HepG2 (cell line): Measurements from ENCODE around the gene EHD1. TPM values are rescaled to one million over a fixed set of nuclear protein-coding genes. Genes with fewer than 3 reads are reported as not detected.
A peak's percentile ranks its signal among the peaks of the same experiment; 100 is the strongest.

Experiments used
- CREB1 ChIP-seq, 2 experiments: fragments of 450-650 bp in 1 of 2; IDR thresholded peaks; 2 replicates each; pipeline ENCODE4 v1.6.1; 2016 to 2017; ENCODE audit warnings: control low read depth in 1 of 2, mild to moderate bottlenecking in 1 of 2, missing compliant biosample characterization in 1 of 2, missing genetic modification characterization in 1 of 2
- CREB3 ChIP-seq: sonication (generic); formaldehyde crosslinking; IDR thresholded peaks from 2 replicates; pipeline ENCODE4 v1.5.0; 2020; ENCODE audit warnings: missing genetic modification reagents
- ELK4 ChIP-seq: sonication (generic); formaldehyde crosslinking; IDR thresholded peaks from 2 replicates; pipeline ENCODE4 v1.9.0; 2021; ENCODE audit warnings: missing genetic modification reagents, borderline replicate concordance
- ERF ChIP-seq: IDR thresholded peaks from 2 replicates; pipeline ENCODE4 v1.6.1; 2018; ENCODE audit warnings: missing biosample characterization, missing genetic modification reagents
- MEIS1 ChIP-seq: sonication (generic); formaldehyde crosslinking; IDR thresholded peaks from 2 replicates; pipeline ENCODE4 v1.9.0; 2021; ENCODE audit warnings: mild to moderate bottlenecking, missing genetic modification reagents, moderate library complexity, borderline replicate concordance
- NFIC ChIP-seq: IDR thresholded peaks from 2 replicates; pipeline ENCODE4 v1.6.1; 2012; ENCODE audit warnings: mild to moderate bottlenecking, low read length, inconsistent platforms
- PREB ChIP-seq: sonication (generic); formaldehyde crosslinking; IDR thresholded peaks from 2 replicates; pipeline ENCODE4 v1.4.0; 2020; ENCODE audit warnings: missing genetic modification reagents
- TAF1 ChIP-seq: sonication (generic); formaldehyde crosslinking; IDR thresholded peaks from 2 replicates; pipeline ENCODE4 v1.4.0; 2020; ENCODE audit warnings: missing genetic modification reagents
- TEAD2 ChIP-seq: sonication (generic); formaldehyde crosslinking; IDR thresholded peaks from 2 replicates; pipeline ENCODE4 v1.9.0; 2021; ENCODE audit warnings: missing genetic modification reagents
- ZBTB14 ChIP-seq: sonication (generic); formaldehyde crosslinking; IDR thresholded peaks from 2 replicates; pipeline ENCODE4 v1.4.0; 2020; ENCODE audit warnings: missing genetic modification reagents
- ZBTB39 ChIP-seq: sonication (generic); formaldehyde crosslinking; IDR thresholded peaks from 2 replicates; pipeline ENCODE4 v1.5.0; 2020; ENCODE audit warnings: missing genetic modification reagents
- ZEB1 ChIP-seq: IDR thresholded peaks from 2 replicates; pipeline ENCODE4 v1.6.1; 2012; ENCODE audit warnings: mild to moderate bottlenecking, low read depth, inconsistent platforms; ENCODE audit not compliant: insufficient replicate concordance
- ZFP37 ChIP-seq: sonication (generic); formaldehyde crosslinking; IDR thresholded peaks from 2 replicates; pipeline ENCODE4 v1.4.0; 2020; ENCODE audit warnings: missing genetic modification reagents, borderline replicate concordance
- ZNF138 ChIP-seq: sonication (generic); formaldehyde crosslinking; IDR thresholded peaks from 2 replicates; pipeline ENCODE4 v1.5.0; 2020; ENCODE audit warnings: mild to moderate bottlenecking, low read depth, missing genetic modification reagents
- ZNF30 ChIP-seq: sonication (generic); formaldehyde crosslinking; IDR thresholded peaks from 2 replicates; pipeline ENCODE4 v1.5.0; 2020; ENCODE audit warnings: mild to moderate bottlenecking, missing genetic modification reagents
- ZNF468 ChIP-seq: sonication (generic); formaldehyde crosslinking; IDR thresholded peaks from 2 replicates; pipeline ENCODE4 v1.8.0; 2022; ENCODE audit warnings: mild to moderate bottlenecking, moderate library complexity, missing genetic modification reagents
- ZNF563 ChIP-seq: sonication (generic); formaldehyde crosslinking; IDR thresholded peaks from 2 replicates; pipeline ENCODE4 v1.8.0; 2022; ENCODE audit warnings: mild to moderate bottlenecking, moderate library complexity, missing genetic modification reagents
- ZNF670 ChIP-seq: sonication (generic); formaldehyde crosslinking; IDR thresholded peaks from 2 replicates; pipeline ENCODE4 v1.8.0; 2022; ENCODE audit warnings: mild to moderate bottlenecking, missing genetic modification reagents, borderline replicate concordance
- ZNF816 ChIP-seq: sonication (generic); formaldehyde crosslinking; IDR thresholded peaks from 2 replicates; pipeline ENCODE4 v1.8.0; 2022; ENCODE audit warnings: missing genetic modification reagents, mild to moderate bottlenecking, borderline replicate concordance
- ZZZ3 ChIP-seq: sonication (generic); formaldehyde crosslinking; IDR thresholded peaks from 2 replicates; pipeline ENCODE4 v1.4.0; 2020; ENCODE audit warnings: missing genetic modification reagents, mild to moderate bottlenecking, borderline replicate concordance
- polyA plus RNA-seq, 8 experiments: library from polyadenylated mRNA; depleted of rRNA in 3 of 8; stranded (reverse) in 7 of 8; unstranded in 1 of 8; fragments of >200 nt; fragmentation: Illumina TruSeq in 4 of 8; extraction: Trizol in 4 of 8; gene quantifications; 2 replicates each; pipeline versions ENCODE4 v1.2.1 to v1.2.3, GENCODE V29; 2011 to 2016; ENCODE audit warnings: low read depth in 4 of 8, missing spikeins in 1 of 8, mixed read lengths in 1 of 8; ENCODE audit not compliant: insufficient read depth in 1 of 8
- total RNA-seq, 5 experiments: library from RNA; depleted of rRNA; stranded (reverse); fragments of >200 nt; fragmentation: Illumina TruSeq; extraction: Trizol; gene quantifications; 2 replicates each; pipeline ENCODE4 v1.2.3, GENCODE V29; 2016; ENCODE audit warnings: low read depth in 1 of 5

Gene EHD1
- total and polyA plus RNA-seq, 2 of the 13 experiments (the other 11 are each of a cell fraction or from before 2014, with no cell fraction given): 23.6 to 26.6 TPM

GRCh38 chr11:64878494-64879243, at the start of gene EHD1 (continued):
- TF ChIP-seq CREB3: no peak
- peak; percentile 91 for TF ChIP-seq ZNF563 (CRISPR knock-in tag)
- TF ChIP-seq ZNF30: no peak
- no peak for TF ChIP-seq ZBTB39 (CRISPR knock-in tag)
- TF ChIP-seq ZFP37: no peak
- peak; percentile 44 for TF ChIP-seq ZBTB14
- TF ChIP-seq CREB1 (IDR thresholded peaks at IDR 0.05): peak; percentile 61
- no peak for TF ChIP-seq CREB1 (CRISPR knock-in tag; IDR thresholded peaks at IDR 0.05)
- 0 out of 2 replicates have a peak, but pooled peaks have one; percentile 24 for TF ChIP-seq ZZZ3 (CRISPR knock-in tag)
- no peak for TF ChIP-seq PREB
- TF ChIP-seq ZEB1: no peak
- TF ChIP-seq ERF (CRISPR knock-in tag): peak; percentile 67
- no peak for TF ChIP-seq ZNF468
- TF ChIP-seq NFIC: no peak
- TF ChIP-seq MEIS1 (CRISPR knock-in tag): peak; percentile 79; the same call in 1 of the 2 replicates
- TF ChIP-seq ELK4 (CRISPR knock-in tag): no peak; the same call in 1 of the 2 replicates
- no peak; the same call in 1 of the 2 replicates for TF ChIP-seq ZNF138 (CRISPR knock-in tag)
- no peak for TF ChIP-seq TEAD2 (CRISPR knock-in tag)
- no peak; the same call in 1 of the 2 replicates for TF ChIP-seq ZNF816
- TF ChIP-seq TAF1 (CRISPR knock-in tag): peak; percentile 94
- TF ChIP-seq ZNF670 (CRISPR knock-in tag): no peak
